SIG-M5 treated with dmso at 0.1 percent for 504 hours (cell line): ENCODE results near the gene RBM22.

Experiments
- DNase-seq: peaks from one replicate; lab custom pipeline; 2025; ENCODE audit not compliant: unreplicated experiment; lab: John Stamatoyannopoulos, UW

Gene RBM22

GRCh38 chr5:150653145-150653761 is 47.6 kb downstream of the RBM22 start:
- no peak for DNase-seq

- no peak for DNase-seq
These were observed 48.8 kb downstream of the RBM22 start for GRCh38 chr5:150651924-150652671.

GRCh38 chr5:150651382-150651781 is 49.5 kb downstream of the RBM22 start:
- DNase-seq: no peak

GRCh38 chr5:150650021-150651006 is 50.5 kb downstream of the RBM22 start:
- no peak for DNase-seq

- no peak for DNase-seq
These were observed 51.5 kb downstream of the RBM22 start for GRCh38 chr5:150649108-150650020.

- DNase-seq: no peak
These were observed 52.4 kb downstream of the RBM22 start for GRCh38 chr5:150648294-150649107.

GRCh38 chr5:150647275-150648251 is 53.3 kb downstream of the RBM22 start:
- DNase-seq: no peak

GRCh38 chr5:150645070-150645700 is 55.7 kb downstream of the RBM22 start:
- DNase-seq: no peak

- no peak for DNase-seq
These were observed 56.3 kb downstream of the RBM22 start for GRCh38 chr5:150644514-150644913.

GRCh38 chr5:150644058-150644457 is 56.8 kb downstream of the RBM22 start:
- DNase-seq: no peak

- DNase-seq: no peak
These were observed 57.7 kb downstream of the RBM22 start for GRCh38 chr5:150642991-150643710.

GRCh38 chr5:150642567-150642927 is 58.3 kb downstream of the RBM22 start:
- no peak for DNase-seq

GRCh38 chr5:150641824-150642566 is 58.9 kb downstream of the RBM22 start:
- no peak for DNase-seq

GRCh38 chr5:150641006-150641570 is 59.8 kb downstream of the RBM22 start:
- no peak for DNase-seq
